WTC11 (cell line): ENCODE measurements around the gene DESI1. TPM values are rescaled to one million over a fixed set of nuclear protein-coding genes. Genes with fewer than 3 reads are reported as not detected.

Experiments used
- ATF1 ChIP-seq: sonication (generic); formaldehyde crosslinking; IDR thresholded peaks from 2 replicates; pipeline ENCODE4 v1.8.1; 2023; ENCODE audit warnings: mild to moderate bottlenecking, moderate library complexity, missing genetic modification reagents
- ATF2 ChIP-seq: sonication (generic); formaldehyde crosslinking; IDR thresholded peaks from 2 replicates; pipeline ENCODE4 v1.8.1; 2022; ENCODE audit warnings: low read depth, missing genetic modification reagents, borderline replicate concordance
- E2F1 ChIP-seq: sonication (generic); formaldehyde crosslinking; IDR thresholded peaks from 2 replicates; pipeline ENCODE4 v1.8.0; 2022; ENCODE audit warnings: mild to moderate bottlenecking, missing genetic modification reagents
- E2F4 ChIP-seq: sonication (generic); formaldehyde crosslinking; IDR thresholded peaks from 2 replicates; pipeline ENCODE4 v1.8.1; 2022; ENCODE audit warnings: low read depth, mild to moderate bottlenecking, moderate library complexity, missing genetic modification reagents, borderline replicate concordance
- JUN ChIP-seq: sonication (generic); formaldehyde crosslinking; IDR thresholded peaks from 2 replicates; pipeline ENCODE4 v1.8.0; 2023; ENCODE audit warnings: mild to moderate bottlenecking, missing genetic modification reagents
- OVOL2 ChIP-seq: fragments of 250-450 bp; sonication (Bioruptor Pico); IDR thresholded peaks from 2 replicates; pipeline ENCODE4 v1.9.0; 2021; ENCODE audit warnings: mild to moderate bottlenecking, borderline replicate concordance
- RORB ChIP-seq: fragments of 250-450 bp; sonication (Bioruptor Pico); IDR thresholded peaks from 2 replicates; pipeline ENCODE4 v1.9.0; 2021; ENCODE audit warnings: mild to moderate bottlenecking
- SOX15 ChIP-seq: fragments of 250-450 bp; sonication (Bioruptor Pico); IDR thresholded peaks from 2 replicates; pipeline ENCODE4 v1.9.0; 2021; ENCODE audit warnings: mild to moderate bottlenecking
- TEAD1 ChIP-seq: sonication (generic); formaldehyde crosslinking; IDR thresholded peaks from 2 replicates; pipeline ENCODE4 v1.8.0; 2022; ENCODE audit warnings: mild to moderate bottlenecking, missing genetic modification reagents
- ZNF219 ChIP-seq: sonication (generic); formaldehyde crosslinking; IDR thresholded peaks from 2 replicates; pipeline ENCODE4 v1.8.0; 2023; ENCODE audit warnings: missing genetic modification reagents, mild to moderate bottlenecking, borderline replicate concordance
- ZNF396 ChIP-seq: fragments of 250-450 bp; sonication (Bioruptor Pico); IDR thresholded peaks from 2 replicates; pipeline ENCODE4 v1.8.0; 2021; ENCODE audit warnings: mild to moderate bottlenecking, moderate library complexity, borderline replicate concordance
- total RNA-seq: library from RNA; stranded (reverse); gene quantifications from 3 replicates; pipeline ENCODE4 v1.2.3, GENCODE V29; 2021
- TF ChIP-seq, protein P1 (sequence below): sonication (generic); formaldehyde crosslinking; IDR thresholded peaks from 2 replicates; pipeline ENCODE4 v1.8.0; 2023; ENCODE audit warnings: missing genetic modification reagents, mild to moderate bottlenecking, borderline replicate concordance
- TF ChIP-seq, protein P2 (sequence below): sonication (generic); formaldehyde crosslinking; conservative IDR thresholded peaks from 2 replicates; pipeline ENCODE4 v1.8.1; 2023; ENCODE audit warnings: mild to moderate bottlenecking, low read depth, missing genetic modification reagents, moderate library complexity
- TF ChIP-seq, protein P3 (sequence below): sonication (generic); formaldehyde crosslinking; IDR thresholded peaks from 2 replicates; pipeline ENCODE4 v1.8.0; 2022; ENCODE audit warnings: mild to moderate bottlenecking, missing genetic modification reagents

The DESI1 gene
- total RNA-seq, 1 experiment from 2014 or later: 32.2 TPM

DNA sequence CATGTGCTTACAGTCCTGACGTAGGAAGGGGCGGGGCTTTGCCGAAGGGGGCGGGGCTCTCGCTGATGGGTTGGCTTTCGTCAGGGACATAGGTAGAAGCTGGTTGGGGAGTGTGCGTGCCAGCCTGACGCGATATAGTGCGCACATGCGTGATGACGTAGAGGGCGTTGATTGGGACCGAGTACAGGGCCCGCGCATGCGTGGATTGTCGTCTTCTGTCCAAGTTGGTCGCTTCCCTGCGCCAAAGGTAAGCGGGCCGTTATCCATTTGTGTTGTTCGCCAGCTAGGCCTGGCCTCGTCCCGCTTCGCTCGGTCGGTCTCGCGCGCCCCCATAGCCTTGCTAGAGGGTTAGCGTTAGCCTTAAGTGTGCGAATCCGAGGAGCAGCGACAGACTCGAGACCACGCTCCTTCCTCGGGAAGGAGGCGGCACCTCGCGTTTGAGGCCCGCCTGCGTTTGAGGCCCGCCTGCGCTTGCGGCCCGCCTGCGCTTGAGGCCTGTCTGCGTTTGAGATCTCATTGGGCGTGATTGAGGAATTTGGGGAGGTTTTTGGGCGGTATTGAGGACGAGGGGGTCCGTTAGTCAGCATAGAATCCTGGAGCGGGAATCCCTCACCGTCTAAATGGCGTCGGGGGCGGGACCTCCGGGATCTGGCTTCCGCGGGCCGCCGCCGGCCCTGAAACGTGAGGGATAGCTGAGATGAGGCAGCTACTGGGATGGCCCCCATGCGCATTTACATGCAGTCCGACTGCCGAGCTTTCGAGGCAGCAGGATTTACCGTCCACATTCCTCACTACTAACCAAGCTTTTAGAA lies 462 bp upstream of the DESI1 start, which contains the start of gene XRCC6 (continued):
- TF ChIP-seq, protein P1, sequence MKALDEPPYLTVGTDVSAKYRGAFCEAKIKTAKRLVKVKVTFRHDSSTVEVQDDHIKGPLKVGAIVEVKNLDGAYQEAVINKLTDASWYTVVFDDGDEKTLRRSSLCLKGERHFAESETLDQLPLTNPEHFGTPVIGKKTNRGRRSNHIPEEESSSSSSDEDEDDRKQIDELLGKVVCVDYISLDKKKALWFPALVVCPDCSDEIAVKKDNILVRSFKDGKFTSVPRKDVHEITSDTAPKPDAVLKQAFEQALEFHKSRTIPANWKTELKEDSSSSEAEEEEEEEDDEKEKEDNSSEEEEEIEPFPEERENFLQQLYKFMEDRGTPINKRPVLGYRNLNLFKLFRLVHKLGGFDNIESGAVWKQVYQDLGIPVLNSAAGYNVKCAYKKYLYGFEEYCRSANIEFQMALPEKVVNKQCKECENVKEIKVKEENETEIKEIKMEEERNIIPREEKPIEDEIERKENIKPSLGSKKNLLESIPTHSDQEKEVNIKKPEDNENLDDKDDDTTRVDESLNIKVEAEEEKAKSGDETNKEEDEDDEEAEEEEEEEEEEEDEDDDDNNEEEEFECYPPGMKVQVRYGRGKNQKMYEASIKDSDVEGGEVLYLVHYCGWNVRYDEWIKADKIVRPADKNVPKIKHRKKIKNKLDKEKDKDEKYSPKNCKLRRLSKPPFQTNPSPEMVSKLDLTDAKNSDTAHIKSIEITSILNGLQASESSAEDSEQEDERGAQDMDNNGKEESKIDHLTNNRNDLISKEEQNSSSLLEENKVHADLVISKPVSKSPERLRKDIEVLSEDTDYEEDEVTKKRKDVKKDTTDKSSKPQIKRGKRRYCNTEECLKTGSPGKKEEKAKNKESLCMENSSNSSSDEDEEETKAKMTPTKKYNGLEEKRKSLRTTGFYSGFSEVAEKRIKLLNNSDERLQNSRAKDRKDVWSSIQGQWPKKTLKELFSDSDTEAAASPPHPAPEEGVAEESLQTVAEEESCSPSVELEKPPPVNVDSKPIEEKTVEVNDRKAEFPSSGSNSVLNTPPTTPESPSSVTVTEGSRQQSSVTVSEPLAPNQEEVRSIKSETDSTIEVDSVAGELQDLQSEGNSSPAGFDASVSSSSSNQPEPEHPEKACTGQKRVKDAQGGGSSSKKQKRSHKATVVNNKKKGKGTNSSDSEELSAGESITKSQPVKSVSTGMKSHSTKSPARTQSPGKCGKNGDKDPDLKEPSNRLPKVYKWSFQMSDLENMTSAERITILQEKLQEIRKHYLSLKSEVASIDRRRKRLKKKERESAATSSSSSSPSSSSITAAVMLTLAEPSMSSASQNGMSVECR (CRISPR knock-in tag): peak; percentile 85
- TF ChIP-seq TEAD1 (peak; percentile 74), OVOL2 (CRISPR knock-in tag) (no peak), ATF2 (CRISPR knock-in tag) (no peak), E2F1 (CRISPR knock-in tag) (peak; percentile 79; the same call in 1 of the 2 replicates), JUN (CRISPR knock-in tag) (peak; percentile 87; the same call in 1 of the 2 replicates), ZNF219 (CRISPR knock-in tag) (peak; percentile 75; the same call in 1 of the 2 replicates), RORB (no peak), SOX15 (CRISPR knock-in tag) (no peak), E2F4 (CRISPR knock-in tag) (0 out of 2 replicates have a peak, but pooled peaks have one; percentile 29), ATF1 (peak; percentile 87; the same call in 1 of the 2 replicates), ZNF396 (CRISPR knock-in tag) (no peak)
- TF ChIP-seq, protein P2, sequence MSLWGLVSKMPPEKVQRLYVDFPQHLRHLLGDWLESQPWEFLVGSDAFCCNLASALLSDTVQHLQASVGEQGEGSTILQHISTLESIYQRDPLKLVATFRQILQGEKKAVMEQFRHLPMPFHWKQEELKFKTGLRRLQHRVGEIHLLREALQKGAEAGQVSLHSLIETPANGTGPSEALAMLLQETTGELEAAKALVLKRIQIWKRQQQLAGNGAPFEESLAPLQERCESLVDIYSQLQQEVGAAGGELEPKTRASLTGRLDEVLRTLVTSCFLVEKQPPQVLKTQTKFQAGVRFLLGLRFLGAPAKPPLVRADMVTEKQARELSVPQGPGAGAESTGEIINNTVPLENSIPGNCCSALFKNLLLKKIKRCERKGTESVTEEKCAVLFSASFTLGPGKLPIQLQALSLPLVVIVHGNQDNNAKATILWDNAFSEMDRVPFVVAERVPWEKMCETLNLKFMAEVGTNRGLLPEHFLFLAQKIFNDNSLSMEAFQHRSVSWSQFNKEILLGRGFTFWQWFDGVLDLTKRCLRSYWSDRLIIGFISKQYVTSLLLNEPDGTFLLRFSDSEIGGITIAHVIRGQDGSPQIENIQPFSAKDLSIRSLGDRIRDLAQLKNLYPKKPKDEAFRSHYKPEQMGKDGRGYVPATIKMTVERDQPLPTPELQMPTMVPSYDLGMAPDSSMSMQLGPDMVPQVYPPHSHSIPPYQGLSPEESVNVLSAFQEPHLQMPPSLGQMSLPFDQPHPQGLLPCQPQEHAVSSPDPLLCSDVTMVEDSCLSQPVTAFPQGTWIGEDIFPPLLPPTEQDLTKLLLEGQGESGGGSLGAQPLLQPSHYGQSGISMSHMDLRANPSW (CRISPR knock-in tag): no peak
- TF ChIP-seq, protein P3, sequence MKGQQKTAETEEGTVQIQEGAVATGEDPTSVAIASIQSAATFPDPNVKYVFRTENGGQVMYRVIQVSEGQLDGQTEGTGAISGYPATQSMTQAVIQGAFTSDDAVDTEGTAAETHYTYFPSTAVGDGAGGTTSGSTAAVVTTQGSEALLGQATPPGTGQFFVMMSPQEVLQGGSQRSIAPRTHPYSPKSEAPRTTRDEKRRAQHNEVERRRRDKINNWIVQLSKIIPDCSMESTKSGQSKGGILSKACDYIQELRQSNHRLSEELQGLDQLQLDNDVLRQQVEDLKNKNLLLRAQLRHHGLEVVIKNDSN: peak; percentile 62
